C4-2B (cell line): ENCODE results near the gene IFNL4.

Experiments
- CTCF ChIP-seq: fragments of 450-650 bp; conservative IDR thresholded peaks from 2 replicates; pipeline ENCODE4 v1.5.1; 2017; ENCODE audit warnings: mild to moderate bottlenecking
- ZFX ChIP-seq: fragments of 450-650 bp; IDR thresholded peaks from 2 replicates; pipeline ENCODE4 v1.6.1; 2017

GRCh38 chr19:39217094-39217493 lies 31.6 kb downstream of the IFNL4 start:
- TF ChIP-seq CTCF (no peak), ZFX (no peak)
